ENCODE data around the gene CHURC1. TPM values are rescaled to one million over a fixed set of nuclear protein-coding genes. Genes with fewer than 3 reads are reported as not detected.

CHURC1 gene
- polyA plus RNA-seq, 1 of the 3 experiments (the other 2 are of a cell fraction), result 66.8 TPM

DNA sequence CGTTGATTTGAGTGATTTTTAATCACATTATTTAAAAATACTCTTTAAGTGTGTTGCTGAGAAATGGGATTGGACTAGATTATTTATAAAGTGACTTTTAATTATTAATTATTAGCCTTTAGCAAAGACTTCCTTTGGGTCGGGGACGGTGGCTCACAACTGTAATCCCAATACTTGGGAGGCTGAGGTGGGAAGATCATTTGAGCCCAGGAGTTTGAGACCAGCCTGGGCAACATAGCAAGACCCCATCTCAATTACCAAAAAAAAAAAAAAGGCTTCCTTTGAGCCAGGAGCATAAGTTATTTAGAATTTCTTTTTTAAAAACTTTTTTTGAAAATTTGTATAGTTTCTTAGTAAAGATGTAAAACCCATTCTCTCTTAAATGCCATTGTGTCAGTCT lies 8.8 kb downstream of the CHURC1 start:
- Histone ChIP-seq H3K9ac (no peak overlapping the region), H4K20me1 (ENCODE audit: insufficient read depth) (peaks cover 18% of the 10 kb centered on the region), H3K4me1 (ENCODE audit: control insufficient read depth in 1 of 2, insufficient read depth in 2 of 2, low read depth in 1 of 2, low read length in 1 of 2) (peaks cover 0 to 8% of the 10 kb centered on the region in 2 experiments; a peak in 1 of 4 replicates), H3K4me3 (ENCODE audit: low read depth in 2 of 2, low read length in 1 of 2) (no peak overlapping the region), H3K9me2 (no peaks in the 10 kb centered on the region), H3K27ac (ENCODE audit: low read depth in 2 of 2, low read length in 1 of 2) (no peak overlapping the region), H3K27me3 (ENCODE audit: insufficient read depth) (no peaks in the 10 kb centered on the region), H3F3A (replicated peaks; ENCODE audit: insufficient read depth) (peaks cover 5% of the 10 kb centered on the region), H3K36me3 (replicated peaks in 1 of 2; ENCODE audit: control insufficient read depth in 1 of 2, insufficient read depth in 2 of 2, low read length in 1 of 2) (peaks cover 41 to 56% of the 10 kb centered on the region in 2 experiments), H3K9me3 (no peaks in the 10 kb centered on the region; the same call in 1 of the 2 replicates), H3K4me2 (no peak overlapping the region), H2AFZ (ENCODE audit: low read depth) (no peak overlapping the region), H3K79me2 (ENCODE audit: insufficient read depth) (peaks cover 62% of the 10 kb centered on the region)
- WGBS (ENCODE audit: low lambda C conversion rate), result 92% methylated on average over 3 of the region's 3 CpGs
- TF ChIP-seq TCF12 (IDR thresholded peaks at IDR 0.05) (no peak), EP300 (IDR thresholded peaks at IDR 0.05; ENCODE audit: borderline replicate concordance in 1 of 2, low read depth in 1 of 2, low read length in 1 of 2) (no peak), GABPA (IDR thresholded peaks at IDR 0.05; ENCODE audit: low read depth) (no peak), MXI1 (IDR thresholded peaks at IDR 0.05; ENCODE audit: low read depth, low read length) (no peak), FOXM1 (IDR thresholded peaks at IDR 0.05; ENCODE audit: low read depth) (no peak)
- no peak for DNase-seq
- ChIA-PET POLR2A (no interaction called here), CTCF (interaction anchor here (0.6 to 1.3 kb wide), 2 partner anchors 31 to 286 kb away, joined by 3 to 5 read pairs; no protein-coding TSS in a partner anchor)

DNA sequence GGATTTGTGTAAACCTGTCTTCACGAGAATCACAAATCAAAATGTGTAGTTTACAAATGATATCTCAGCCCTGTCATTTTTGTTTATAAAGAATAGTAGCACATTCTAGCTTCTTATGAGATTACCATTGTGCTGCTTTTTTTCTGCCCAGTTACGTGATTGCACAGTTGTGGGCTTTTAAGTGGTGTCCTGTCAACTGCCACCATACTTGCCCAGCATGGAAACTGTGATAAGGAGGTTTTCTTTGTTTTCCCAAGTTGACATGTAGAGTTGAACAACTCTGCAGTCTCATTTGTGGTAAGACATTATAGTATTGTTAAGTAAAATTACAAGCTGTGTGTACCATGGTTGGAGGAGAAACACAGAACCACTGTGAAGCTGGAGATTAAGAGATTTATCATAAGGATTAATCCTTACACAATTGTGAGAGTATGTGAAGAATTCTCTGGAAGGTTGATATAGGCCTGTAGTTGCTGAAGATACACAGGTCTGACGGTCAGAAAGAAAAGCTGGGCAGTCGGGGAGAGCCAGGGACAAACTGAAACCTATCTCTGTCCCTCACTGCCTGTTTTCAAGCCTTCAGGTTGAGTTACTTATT lies 12.2 kb downstream of the CHURC1 start:
- no peak overlapping the region for H3K9ac ChIP-seq
- peaks cover 0 to 5% of the 10 kb centered on the region in 2 experiments; a peak in 2 of 4 replicates for H3K4me1 ChIP-seq (ENCODE audit: control insufficient read depth in 1 of 2, insufficient read depth in 2 of 2, low read depth in 1 of 2, low read length in 1 of 2)
- TF ChIP-seq MAX (IDR thresholded peaks at IDR 0.05; ENCODE audit: low read depth), result no peak
- H3K79me2 ChIP-seq (ENCODE audit: insufficient read depth), result peaks cover 29% of the 10 kb centered on the region
- 91% methylated on average over 4 of the region's 4 CpGs for WGBS (ENCODE audit: low lambda C conversion rate)
- POLR2A ChIA-PET, result no interaction called here
- CTCF ChIA-PET, result interaction anchor here (0.8 to 3.0 kb wide), 4 partner anchors 16 to 103 kb away, joined by 3 to 9 read pairs (median 4); no protein-coding TSS in a partner anchor
- no peaks in the 10 kb centered on the region for H3K27me3 ChIP-seq (ENCODE audit: insufficient read depth)
- H3K4me2 ChIP-seq, result no peak overlapping the region
- no peak overlapping the region for H3K4me3 ChIP-seq (ENCODE audit: low read depth in 2 of 2, low read length in 1 of 2)
- H4K20me1 ChIP-seq (ENCODE audit: insufficient read depth), result peaks cover 12% of the 10 kb centered on the region
- no peaks in the 10 kb centered on the region; the same call in 1 of the 2 replicates for H3K9me3 ChIP-seq
- no peak for DNase-seq
- peaks cover 8% of the 10 kb centered on the region for H3F3A ChIP-seq (replicated peaks; ENCODE audit: insufficient read depth)
- no peaks in the 10 kb centered on the region for H3K9me2 ChIP-seq
- H3K36me3 ChIP-seq (replicated peaks in 1 of 2; ENCODE audit: control insufficient read depth in 1 of 2, insufficient read depth in 2 of 2, low read length in 1 of 2), result peaks cover 65 to 68% of the 10 kb centered on the region in 2 experiments
- H2AFZ ChIP-seq (ENCODE audit: low read depth), result no peak overlapping the region
- no peak overlapping the region for H3K27ac ChIP-seq (ENCODE audit: low read depth in 2 of 2, low read length in 1 of 2)

GRCh38 chr14:64927031-64927430 lies 12.8 kb downstream of the CHURC1 start:
- H3K4me3 ChIP-seq (ENCODE audit: low read depth in 2 of 2, low read length in 1 of 2), result no peak overlapping the region
- peaks cover 24% of the 10 kb centered on the region for H3K79me2 ChIP-seq (ENCODE audit: insufficient read depth)
- no peak overlapping the region for H2AFZ ChIP-seq (ENCODE audit: low read depth)
- no peak overlapping the region for H3K4me2 ChIP-seq
- no peaks in the 10 kb centered on the region for H3K27me3 ChIP-seq (ENCODE audit: insufficient read depth)
- ChIA-PET POLR2A (no interaction called here), CTCF (interaction anchor here (0.8 to 3.0 kb wide), 3 partner anchors 16 to 93 kb away, joined by 3 to 9 read pairs (median 4); no protein-coding TSS in a partner anchor)
- no peak overlapping the region for H3K9ac ChIP-seq
- WGBS (ENCODE audit: low lambda C conversion rate), result 97% methylated on average over 3 of the region's 3 CpGs
- H3K36me3 ChIP-seq (replicated peaks in 1 of 2; ENCODE audit: control insufficient read depth in 1 of 2, insufficient read depth in 2 of 2, low read length in 1 of 2), result peaks cover 70 to 71% of the 10 kb centered on the region in 2 experiments
- no peak for DNase-seq
- H3K4me1 ChIP-seq (ENCODE audit: control insufficient read depth in 1 of 2, insufficient read depth in 2 of 2, low read depth in 1 of 2, low read length in 1 of 2), result peaks cover 0 to 5% of the 10 kb centered on the region in 2 experiments; a peak in 2 of 4 replicates
- H4K20me1 ChIP-seq (ENCODE audit: insufficient read depth), result peaks cover 6% of the 10 kb centered on the region
- H3K9me2 ChIP-seq, result no peaks in the 10 kb centered on the region
- peaks cover 5% of the 10 kb centered on the region for H3F3A ChIP-seq (replicated peaks; ENCODE audit: insufficient read depth)
- H3K9me3 ChIP-seq, result no peaks in the 10 kb centered on the region
- TF ChIP-seq POLR2AphosphoS5 (IDR thresholded peaks at IDR 0.05; ENCODE audit: low read depth, low read length) (no peak), RAD21 (IDR thresholded peaks at IDR 0.05; ENCODE audit: low read length) (no peak), EZH2phosphoT487 (IDR thresholded peaks at IDR 0.05; ENCODE audit: borderline replicate concordance, low read depth) (no peak), NFIC (IDR thresholded peaks at IDR 0.05; ENCODE audit: borderline replicate concordance) (no peak), FOXJ3 (CRISPR knock-in tag; IDR thresholded peaks at IDR 0.05) (no peak), MEF2A (IDR thresholded peaks at IDR 0.05; ENCODE audit: borderline replicate concordance, low read depth) (no peak), FOXM1 (IDR thresholded peaks at IDR 0.05; ENCODE audit: low read depth) (no peak), USF2 (IDR thresholded peaks at IDR 0.05; ENCODE audit: borderline replicate concordance, low read depth, low read length) (no peak), ELF1 (IDR thresholded peaks at IDR 0.05) (no peak), MXI1 (IDR thresholded peaks at IDR 0.05; ENCODE audit: low read depth, low read length) (no peak), JUND (IDR thresholded peaks at IDR 0.05) (no peak), RXRA (IDR thresholded peaks at IDR 0.05; ENCODE audit: borderline replicate concordance, low read depth) (no peak), GABPA (IDR thresholded peaks at IDR 0.05; ENCODE audit: low read depth) (no peak), TAF1 (IDR thresholded peaks at IDR 0.05; ENCODE audit: borderline replicate concordance, low read depth, low read length) (no peak)
- TF ChIP-seq, protein P1, sequence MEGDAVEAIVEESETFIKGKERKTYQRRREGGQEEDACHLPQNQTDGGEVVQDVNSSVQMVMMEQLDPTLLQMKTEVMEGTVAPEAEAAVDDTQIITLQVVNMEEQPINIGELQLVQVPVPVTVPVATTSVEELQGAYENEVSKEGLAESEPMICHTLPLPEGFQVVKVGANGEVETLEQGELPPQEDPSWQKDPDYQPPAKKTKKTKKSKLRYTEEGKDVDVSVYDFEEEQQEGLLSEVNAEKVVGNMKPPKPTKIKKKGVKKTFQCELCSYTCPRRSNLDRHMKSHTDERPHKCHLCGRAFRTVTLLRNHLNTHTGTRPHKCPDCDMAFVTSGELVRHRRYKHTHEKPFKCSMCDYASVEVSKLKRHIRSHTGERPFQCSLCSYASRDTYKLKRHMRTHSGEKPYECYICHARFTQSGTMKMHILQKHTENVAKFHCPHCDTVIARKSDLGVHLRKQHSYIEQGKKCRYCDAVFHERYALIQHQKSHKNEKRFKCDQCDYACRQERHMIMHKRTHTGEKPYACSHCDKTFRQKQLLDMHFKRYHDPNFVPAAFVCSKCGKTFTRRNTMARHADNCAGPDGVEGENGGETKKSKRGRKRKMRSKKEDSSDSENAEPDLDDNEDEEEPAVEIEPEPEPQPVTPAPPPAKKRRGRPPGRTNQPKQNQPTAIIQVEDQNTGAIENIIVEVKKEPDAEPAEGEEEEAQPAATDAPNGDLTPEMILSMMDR (IDR thresholded peaks at IDR 0.05), result no peak
- no peak overlapping the region for H3K27ac ChIP-seq (ENCODE audit: low read depth in 2 of 2, low read length in 1 of 2)

All from SK-N-SH (cell line).